ENCODE measurements around the gene CKAP5.
"Not testable (repeated sequence)": the region's sequence is repeated elsewhere in the genome, so short reads cannot be mapped to it uniquely, and the experiment has no call there.

The CKAP5 gene

GRCh38 chr11:46856605-46857343 is 10.7 kb upstream of the CKAP5 start:
- in situ Hi-C loops (cut with MboI; ENCODE audit: low sequenced_read_pairs): no loop called here

GRCh38 chr11:46855863-46856262 is 9.8 kb upstream of the CKAP5 start:
- in situ Hi-C loops (cut with MboI; ENCODE audit: low sequenced_read_pairs): no loop called here

GRCh38 chr11:46855167-46855566 is 9.1 kb upstream of the CKAP5 start:
- in situ Hi-C loops (cut with MboI; ENCODE audit: low sequenced_read_pairs): no loop called here

- in situ Hi-C loops (cut with MboI; ENCODE audit: low sequenced_read_pairs): no loop called here
These were observed 4.8 kb upstream of the CKAP5 start for GRCh38 chr11:46850829-46851380.

GRCh38 chr11:46849631-46850030 is 3.6 kb upstream of the CKAP5 start:
- in situ Hi-C loops (cut with MboI; ENCODE audit: low sequenced_read_pairs): no loop called here

- in situ Hi-C loops (cut with MboI; ENCODE audit: low sequenced_read_pairs): no loop called here
These were observed 390 bp upstream of the CKAP5 start for GRCh38 chr11:46846510-46846830.

GRCh38 chr11:46845440-46845739 is 690 bp downstream of the CKAP5 start:
- in situ Hi-C loops (cut with MboI; ENCODE audit: low sequenced_read_pairs): no loop called here

GRCh38 chr11:46840116-46840515 is 6.0 kb downstream of the CKAP5 start:
- in situ Hi-C loops (cut with MboI; ENCODE audit: low sequenced_read_pairs): no loop called here

GRCh38 chr11:46838501-46838900 is 7.6 kb downstream of the CKAP5 start:
- in situ Hi-C loops (cut with MboI; ENCODE audit: low sequenced_read_pairs): no loop called here

- in situ Hi-C loops (cut with MboI; ENCODE audit: low sequenced_read_pairs): no loop called here
These were observed 8.2 kb downstream of the CKAP5 start for GRCh38 chr11:46837860-46838259.

GRCh38 chr11:46836870-46837269 is 9.2 kb downstream of the CKAP5 start:
- in situ Hi-C loops (cut with MboI; ENCODE audit: low sequenced_read_pairs): no loop called here

- in situ Hi-C loops (cut with MboI; ENCODE audit: low sequenced_read_pairs): no loop called here
These were observed 9.6 kb downstream of the CKAP5 start for GRCh38 chr11:46836431-46836830.

GRCh38 chr11:46835897-46836296 is 10.2 kb downstream of the CKAP5 start:
- in situ Hi-C loops (cut with MboI; ENCODE audit: low sequenced_read_pairs): no loop called here

GRCh38 chr11:46834821-46835220 is 11.3 kb downstream of the CKAP5 start:
- in situ Hi-C loops (cut with MboI; ENCODE audit: low sequenced_read_pairs): no loop called here

- in situ Hi-C loops (cut with MboI; ENCODE audit: low sequenced_read_pairs): no loop called here
These were observed 13.4 kb downstream of the CKAP5 start for GRCh38 chr11:46832511-46833214.

- in situ Hi-C loops (cut with MboI; ENCODE audit: low sequenced_read_pairs): no loop called here
These were observed 18.1 kb downstream of the CKAP5 start for GRCh38 chr11:46827995-46828394.

- in situ Hi-C loops (cut with MboI; ENCODE audit: low sequenced_read_pairs): no loop called here
These were observed 19.6 kb downstream of the CKAP5 start for GRCh38 chr11:46826310-46827044.

- in situ Hi-C loops (cut with MboI; ENCODE audit: low sequenced_read_pairs): no loop called here
These were observed 37.2 kb downstream of the CKAP5 start for GRCh38 chr11:46808799-46809431.

GRCh38 chr11:46801694-46802470 is 44.2 kb downstream of the CKAP5 start:
- in situ Hi-C loops (cut with MboI; ENCODE audit: low sequenced_read_pairs): no loop called here

GRCh38 chr11:46800177-46800576 is 45.9 kb downstream of the CKAP5 start:
- in situ Hi-C loops (cut with MboI; ENCODE audit: low sequenced_read_pairs): no loop called here

GRCh38 chr11:46799725-46800124 is 46.4 kb downstream of the CKAP5 start:
- in situ Hi-C loops (cut with MboI; ENCODE audit: low sequenced_read_pairs): not testable (repeated sequence)

All from HL-60/S4 treated with phorbol 12-myristate 13-acetate at 8.2 ng/mL for 4 days and 3 days (cell line).